ENCODE data around the gene CDKAL1.

The CDKAL1 gene

GRCh38 chr6:21131406-21131805, 597.1 kb downstream of the CDKAL1 start:
- Histone ChIP-seq H3K4me3 (replicated peaks; ENCODE audit: insufficient read depth, low read length) (no peak overlapping the region), H3K27me3 (ENCODE audit: insufficient read depth, poor library complexity, severe bottlenecking) (no peaks in the 10 kb centered on the region), H3K27ac (replicated peaks) (no peak overlapping the region)
- TF ChIP-seq SPI1 (IDR thresholded peaks at IDR 0.05; ENCODE audit: borderline replicate concordance, low read depth) (no peak), POLR2AphosphoS5 (IDR thresholded peaks at IDR 0.05; ENCODE audit: low read depth) (no peak), GABPA (IDR thresholded peaks at IDR 0.05; ENCODE audit: low read depth) (no peak), CTCF (IDR thresholded peaks at IDR 0.05; ENCODE audit: insufficient read depth, low read length) (no peak)
- TF ChIP-seq, protein P1, sequence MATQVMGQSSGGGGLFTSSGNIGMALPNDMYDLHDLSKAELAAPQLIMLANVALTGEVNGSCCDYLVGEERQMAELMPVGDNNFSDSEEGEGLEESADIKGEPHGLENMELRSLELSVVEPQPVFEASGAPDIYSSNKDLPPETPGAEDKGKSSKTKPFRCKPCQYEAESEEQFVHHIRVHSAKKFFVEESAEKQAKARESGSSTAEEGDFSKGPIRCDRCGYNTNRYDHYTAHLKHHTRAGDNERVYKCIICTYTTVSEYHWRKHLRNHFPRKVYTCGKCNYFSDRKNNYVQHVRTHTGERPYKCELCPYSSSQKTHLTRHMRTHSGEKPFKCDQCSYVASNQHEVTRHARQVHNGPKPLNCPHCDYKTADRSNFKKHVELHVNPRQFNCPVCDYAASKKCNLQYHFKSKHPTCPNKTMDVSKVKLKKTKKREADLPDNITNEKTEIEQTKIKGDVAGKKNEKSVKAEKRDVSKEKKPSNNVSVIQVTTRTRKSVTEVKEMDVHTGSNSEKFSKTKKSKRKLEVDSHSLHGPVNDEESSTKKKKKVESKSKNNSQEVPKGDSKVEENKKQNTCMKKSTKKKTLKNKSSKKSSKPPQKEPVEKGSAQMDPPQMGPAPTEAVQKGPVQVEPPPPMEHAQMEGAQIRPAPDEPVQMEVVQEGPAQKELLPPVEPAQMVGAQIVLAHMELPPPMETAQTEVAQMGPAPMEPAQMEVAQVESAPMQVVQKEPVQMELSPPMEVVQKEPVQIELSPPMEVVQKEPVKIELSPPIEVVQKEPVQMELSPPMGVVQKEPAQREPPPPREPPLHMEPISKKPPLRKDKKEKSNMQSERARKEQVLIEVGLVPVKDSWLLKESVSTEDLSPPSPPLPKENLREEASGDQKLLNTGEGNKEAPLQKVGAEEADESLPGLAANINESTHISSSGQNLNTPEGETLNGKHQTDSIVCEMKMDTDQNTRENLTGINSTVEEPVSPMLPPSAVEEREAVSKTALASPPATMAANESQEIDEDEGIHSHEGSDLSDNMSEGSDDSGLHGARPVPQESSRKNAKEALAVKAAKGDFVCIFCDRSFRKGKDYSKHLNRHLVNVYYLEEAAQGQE (IDR thresholded peaks at IDR 0.05; ENCODE audit: insufficient replicate concordance, low read depth), result no peak
- DNase-seq (ENCODE audit: low read depth in 1 of 2, low spot score in 1 of 2), result no peak

DNA sequence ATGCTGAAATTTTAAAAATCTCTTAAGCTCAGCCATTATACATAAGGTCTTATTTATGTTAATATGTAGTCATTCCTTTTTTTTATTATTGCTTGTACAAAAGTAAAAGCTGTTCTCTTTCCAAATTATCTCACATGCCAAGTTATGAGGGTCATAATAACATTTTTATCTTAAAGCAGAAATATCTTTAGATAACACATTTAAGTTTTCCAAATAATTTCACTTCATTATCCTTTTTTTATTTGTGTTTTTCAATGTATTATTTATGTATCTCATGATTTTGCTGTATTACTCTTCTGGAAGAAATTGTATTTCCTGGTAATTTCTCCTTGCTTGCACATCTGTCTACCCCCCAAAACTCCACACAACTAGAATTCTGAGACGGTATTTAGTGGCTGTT, 598.2 kb downstream of the CDKAL1 start:
- DNase-seq (ENCODE audit: low read depth in 1 of 2, low spot score in 1 of 2), result no peak
- no peak for TF ChIP-seq SPI1 (IDR thresholded peaks at IDR 0.05; ENCODE audit: borderline replicate concordance, low read depth)
- TF ChIP-seq CTCF (IDR thresholded peaks at IDR 0.05; ENCODE audit: insufficient read depth, low read length), result no peak
- no peak for TF ChIP-seq POLR2AphosphoS5 (IDR thresholded peaks at IDR 0.05; ENCODE audit: low read depth)
- no peak for TF ChIP-seq GABPA (IDR thresholded peaks at IDR 0.05; ENCODE audit: low read depth)
- TF ChIP-seq, protein P1 (IDR thresholded peaks at IDR 0.05; ENCODE audit: insufficient replicate concordance, low read depth), result no peak
- no peak overlapping the region for H3K27ac ChIP-seq (replicated peaks)

GRCh38 chr6:21132856-21133838, 598.9 kb downstream of the CDKAL1 start:
- TF ChIP-seq SPI1 (IDR thresholded peaks at IDR 0.05; ENCODE audit: borderline replicate concordance, low read depth), result no peak
- no peak for TF ChIP-seq POLR2AphosphoS5 (IDR thresholded peaks at IDR 0.05; ENCODE audit: low read depth)
- Histone ChIP-seq H3K4me3 (replicated peaks; ENCODE audit: insufficient read depth, low read length) (no peak overlapping the region), H3K27ac (replicated peaks) (no peak overlapping the region), H3K27me3 (ENCODE audit: insufficient read depth, poor library complexity, severe bottlenecking) (no peaks in the 10 kb centered on the region)
- no peak for DNase-seq (ENCODE audit: low read depth in 1 of 2, low spot score in 1 of 2)

More for the DNA sequence above, 598.2 kb downstream of the CDKAL1 start:
- Histone ChIP-seq H3K4me3 (replicated peaks; ENCODE audit: insufficient read depth, low read length) (no peak overlapping the region), H3K27me3 (ENCODE audit: insufficient read depth, poor library complexity, severe bottlenecking) (no peaks in the 10 kb centered on the region)

GRCh38 chr6:21133901-21134300, 599.6 kb downstream of the CDKAL1 start:
- DNase-seq (ENCODE audit: low read depth in 1 of 2, low spot score in 1 of 2), result no peak
- no peak overlapping the region for H3K27ac ChIP-seq (replicated peaks)
- no peaks in the 10 kb centered on the region for H3K27me3 ChIP-seq (ENCODE audit: insufficient read depth, poor library complexity, severe bottlenecking)
- TF ChIP-seq POLR2AphosphoS5 (IDR thresholded peaks at IDR 0.05; ENCODE audit: low read depth) (no peak), CTCF (IDR thresholded peaks at IDR 0.05; ENCODE audit: insufficient read depth, low read length) (no peak), SPI1 (IDR thresholded peaks at IDR 0.05; ENCODE audit: borderline replicate concordance, low read depth) (no peak), GABPA (IDR thresholded peaks at IDR 0.05; ENCODE audit: low read depth) (no peak)
- TF ChIP-seq, protein P1 (IDR thresholded peaks at IDR 0.05; ENCODE audit: insufficient replicate concordance, low read depth), result no peak
- H3K4me3 ChIP-seq (replicated peaks; ENCODE audit: insufficient read depth, low read length), result no peak overlapping the region
